ENCODE measurements around the gene KRT83. TPM values are rescaled to one million over a fixed set of nuclear protein-coding genes. Genes with fewer than 3 reads are reported as not detected.
"Not testable (repeated sequence)": the region's sequence is repeated elsewhere in the genome, so short reads cannot be mapped to it uniquely, and the experiment has no call there.

The KRT83 gene
- total and polyA plus RNA-seq, 9 donors = not detected

DNA sequence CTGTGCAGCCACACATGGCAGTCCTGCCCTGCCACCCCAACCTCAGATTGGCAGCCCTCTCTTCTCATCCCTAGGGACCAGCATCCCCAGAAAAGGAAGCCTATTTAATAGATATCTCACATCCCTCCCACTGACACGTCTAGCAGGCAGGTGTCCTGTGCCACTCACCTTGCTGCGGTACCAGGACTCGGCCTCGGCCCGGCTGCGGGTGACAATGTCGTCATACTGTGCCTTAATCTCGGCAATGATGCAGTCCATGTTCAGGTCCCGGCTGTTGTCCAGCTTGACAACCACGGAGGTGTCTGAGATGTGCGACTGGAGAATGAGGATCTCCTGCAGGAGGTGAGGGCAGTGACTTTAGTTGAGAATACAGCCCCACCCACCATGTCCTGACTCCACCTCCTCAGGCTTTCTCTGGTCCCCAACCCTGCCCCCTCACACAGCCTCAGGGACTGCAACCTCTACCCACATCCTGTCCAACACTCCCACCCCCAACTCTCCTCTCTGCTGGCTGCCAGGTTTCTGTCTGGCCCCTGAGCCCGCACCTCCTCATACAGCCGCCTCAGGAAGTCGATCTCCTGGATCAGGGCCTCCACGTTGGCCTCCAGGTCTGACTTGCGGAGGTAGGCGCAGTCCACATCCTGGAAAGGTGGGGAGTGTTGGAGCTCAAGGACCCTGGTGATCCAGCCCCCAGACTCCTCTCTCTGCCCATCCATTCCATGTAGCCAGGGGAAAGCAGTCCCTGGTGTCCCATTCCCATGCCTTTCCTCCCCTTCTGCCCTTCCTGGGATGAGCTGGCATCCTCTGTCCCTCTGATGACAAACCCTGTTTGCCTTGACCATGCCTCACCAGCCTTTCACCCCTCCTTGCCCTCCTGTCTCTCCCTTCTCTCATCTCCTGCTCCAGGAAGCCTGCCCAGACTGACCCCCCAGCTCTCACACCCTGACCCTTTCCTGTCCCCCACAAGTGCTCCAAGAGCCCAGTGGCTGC, 33.1 kb downstream of the KRT83 start:
- DNase-seq; H3K9me3 ChIP-seq (replicated peaks; ENCODE audit: control insufficient read depth, low read depth, low read length); H3K27ac ChIP-seq (ENCODE audit: low read length); H3K4me1 ChIP-seq (ENCODE audit: control insufficient read depth, insufficient read depth, low read length); H3K36me3 ChIP-seq (ENCODE audit: control insufficient read depth, insufficient read depth, low read length); H3K4me3 ChIP-seq (ENCODE audit: low read length): not testable (repeated sequence)
- H3K27me3 ChIP-seq (ENCODE audit: control insufficient read depth, insufficient read depth, low read length) = peaks cover 13% of the 10 kb centered on the region
- no CpG with 5 or more reads among the region's 17 CpGs for WGBS (ENCODE audit: insufficient coverage)

DNA sequence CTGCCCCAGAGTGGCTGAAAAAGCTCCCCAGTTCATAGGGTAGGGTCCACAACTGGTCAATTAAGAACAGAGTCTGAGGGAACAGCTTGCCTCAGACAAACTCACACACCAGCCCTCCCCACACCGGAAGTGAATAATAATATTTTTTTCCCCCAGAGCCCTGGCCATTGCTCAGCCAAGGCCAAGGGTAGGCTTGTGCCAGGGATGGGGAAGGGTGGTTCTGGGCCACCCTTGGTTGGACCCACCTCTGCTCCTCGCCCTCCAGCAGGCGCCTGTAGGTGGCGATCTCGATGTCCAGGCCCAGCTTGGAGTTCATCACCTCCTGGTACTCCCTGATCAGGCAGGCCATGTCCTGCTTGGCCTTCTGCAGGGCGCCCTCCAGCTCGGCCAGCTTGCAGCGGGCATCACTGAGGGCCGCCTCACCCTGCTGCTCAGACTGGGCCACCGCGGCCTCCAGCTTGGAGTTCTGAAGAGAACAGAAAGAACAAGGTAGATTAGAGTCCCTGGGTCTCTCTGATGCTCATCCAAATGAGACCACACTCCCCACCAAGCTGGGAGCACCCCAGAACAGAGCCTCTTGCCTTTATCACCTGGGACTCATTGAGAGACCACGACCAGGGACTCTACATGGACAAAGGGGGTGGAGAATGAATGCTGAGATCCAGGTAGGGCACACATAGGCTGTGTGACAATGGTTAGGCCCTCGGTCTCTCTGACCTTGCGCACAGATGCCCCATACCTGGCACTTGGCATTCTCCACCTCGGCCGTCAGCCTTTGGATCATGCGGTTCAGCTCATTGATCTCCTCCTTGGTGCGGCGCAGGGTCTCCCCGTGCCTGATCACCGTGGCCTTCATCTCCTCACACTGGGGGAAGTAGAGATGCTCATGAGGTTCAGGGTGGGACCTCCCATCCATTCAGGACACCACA, 34.1 kb downstream of the KRT83 start:
- not testable (repeated sequence) for H3K4me1 ChIP-seq (ENCODE audit: control insufficient read depth, insufficient read depth, low read length); DNase-seq; H3K27ac ChIP-seq (ENCODE audit: low read length); H3K9me3 ChIP-seq (replicated peaks; ENCODE audit: control insufficient read depth, low read depth, low read length); H3K4me3 ChIP-seq (ENCODE audit: low read length); H3K36me3 ChIP-seq (ENCODE audit: control insufficient read depth, insufficient read depth, low read length)
- peaks cover 12% of the 10 kb centered on the region for H3K27me3 ChIP-seq (ENCODE audit: control insufficient read depth, insufficient read depth, low read length)
- no CpG with 5 or more reads among the region's 21 CpGs for WGBS (ENCODE audit: insufficient coverage)

DNA sequence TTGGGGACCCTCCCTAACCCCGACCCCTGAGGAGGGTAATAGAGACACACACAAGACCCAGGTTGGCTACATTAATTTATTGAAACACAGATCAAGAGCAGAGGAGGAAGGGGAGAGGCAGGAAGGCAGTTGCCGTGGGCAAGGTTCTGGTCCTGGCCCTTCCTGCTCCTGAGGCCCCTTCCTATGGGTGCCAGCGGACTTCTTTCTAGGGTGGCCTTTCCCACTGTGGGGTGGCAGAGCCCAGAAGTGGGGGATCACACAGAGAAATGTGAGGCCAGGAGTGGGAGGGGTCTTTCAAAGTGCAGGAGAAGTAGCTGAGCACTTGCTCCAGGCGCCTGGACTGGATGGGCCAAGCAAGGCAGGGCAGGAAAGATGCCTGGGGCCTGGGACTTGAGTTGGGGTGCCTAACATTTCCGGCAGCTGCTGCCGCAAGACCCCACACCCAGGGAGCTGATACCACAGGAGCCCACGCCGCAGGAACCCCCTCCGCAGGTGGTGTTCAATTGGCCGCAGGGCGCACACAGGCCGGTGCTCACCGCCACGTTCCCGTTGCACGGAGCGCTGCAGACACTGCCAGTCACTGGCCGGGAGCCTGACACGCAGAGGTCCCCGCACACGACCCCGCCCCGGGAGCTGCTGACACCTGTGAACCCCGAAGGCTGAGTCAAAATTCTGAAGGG, 35.2 kb downstream of the KRT83 start:
- Histone ChIP-seq H3K9me3 (replicated peaks; ENCODE audit: control insufficient read depth, low read depth, low read length) (no peaks in the 10 kb centered on the region), H3K4me1 (ENCODE audit: control insufficient read depth, insufficient read depth, low read length) (peaks cover 4% of the 10 kb centered on the region), H3K36me3 (ENCODE audit: control insufficient read depth, insufficient read depth, low read length) (no peaks in the 10 kb centered on the region), H3K27me3 (ENCODE audit: control insufficient read depth, insufficient read depth, low read length) (peaks cover 7% of the 10 kb centered on the region), H3K4me3 (ENCODE audit: low read length) (no peak overlapping the region), H3K27ac (ENCODE audit: low read length) (no peak overlapping the region)
- no peak for DNase-seq
- 87% methylated on average over 22 of the region's 24 CpGs for WGBS (ENCODE audit: insufficient coverage)

DNA sequence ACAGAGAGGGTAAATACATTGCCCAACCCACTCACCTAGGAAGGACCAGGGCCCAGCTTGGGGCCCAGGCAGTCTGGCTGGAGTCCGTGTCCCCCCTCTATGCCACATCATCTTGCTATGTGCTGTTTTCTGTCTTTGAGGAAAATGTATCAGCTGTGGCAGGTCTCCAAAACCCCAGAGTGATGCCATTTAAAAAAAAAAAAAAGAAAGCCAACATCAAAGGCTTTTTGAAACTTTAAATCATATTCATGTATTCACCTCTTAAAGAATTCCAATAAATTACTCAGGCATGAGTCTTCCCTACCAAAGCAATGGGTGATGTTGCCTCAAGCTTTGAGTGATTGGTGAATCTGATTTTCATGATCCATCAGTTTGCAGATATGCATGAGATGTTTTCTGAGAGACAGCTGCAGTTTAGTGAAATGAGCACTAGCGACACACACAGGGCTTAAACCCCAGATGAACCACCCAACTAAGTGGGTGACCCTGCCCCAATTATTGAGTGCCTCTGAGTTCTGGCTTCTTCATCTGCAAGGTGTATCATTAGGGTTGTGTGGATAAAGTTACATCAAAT, 35.9 kb downstream of the KRT83 start:
- no CpG with 5 or more reads among the region's 2 CpGs for WGBS (ENCODE audit: insufficient coverage)
- Histone ChIP-seq H3K9me3 (replicated peaks; ENCODE audit: control insufficient read depth, low read depth, low read length) (no peaks in the 10 kb centered on the region), H3K36me3 (ENCODE audit: control insufficient read depth, insufficient read depth, low read length) (no peaks in the 10 kb centered on the region), H3K4me1 (ENCODE audit: control insufficient read depth, insufficient read depth, low read length) (peaks cover 12% of the 10 kb centered on the region), H3K4me3 (ENCODE audit: low read length) (no peak overlapping the region), H3K27ac (ENCODE audit: low read length) (no peak overlapping the region), H3K27me3 (ENCODE audit: control insufficient read depth, insufficient read depth, low read length) (peaks cover 7% of the 10 kb centered on the region)
- no peak for DNase-seq

DNA sequence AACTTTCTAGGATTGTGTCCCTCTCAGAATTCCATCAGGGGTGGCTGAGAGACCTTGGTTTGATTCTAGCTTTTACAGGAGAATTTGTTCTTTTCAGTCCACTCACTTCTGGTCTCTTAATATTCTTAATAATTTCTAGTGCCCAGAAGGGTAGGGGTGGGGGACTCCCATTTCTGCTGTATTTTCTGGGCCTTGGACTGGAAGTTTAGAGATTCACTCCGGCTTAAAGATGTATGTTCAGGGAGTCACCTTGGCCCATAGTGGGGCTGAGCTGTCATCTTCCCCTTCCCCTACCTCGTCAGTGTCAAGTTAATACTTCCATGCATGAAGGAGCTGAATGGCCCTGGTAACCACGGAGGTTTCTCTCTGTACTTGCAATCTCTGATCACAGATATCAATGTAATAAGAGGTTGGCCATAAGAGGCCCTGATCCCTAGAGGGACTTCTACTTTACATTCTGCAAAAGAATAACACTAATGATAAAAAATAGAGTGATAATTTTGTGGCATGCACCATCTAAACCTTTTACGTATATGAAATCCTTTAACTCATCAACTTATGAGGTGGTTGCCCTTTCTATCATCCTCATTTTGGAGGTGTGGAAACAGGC, 36.5 kb downstream of the KRT83 start:
- H3K4me3 ChIP-seq (ENCODE audit: low read length) = no peak overlapping the region
- no peak overlapping the region for H3K27ac ChIP-seq (ENCODE audit: low read length)
- peaks cover 16% of the 10 kb centered on the region for H3K4me1 ChIP-seq (ENCODE audit: control insufficient read depth, insufficient read depth, low read length)
- no CpG with 5 or more reads among the region's 4 CpGs for WGBS (ENCODE audit: insufficient coverage)
- no peaks in the 10 kb centered on the region for H3K36me3 ChIP-seq (ENCODE audit: control insufficient read depth, insufficient read depth, low read length)
- H3K9me3 ChIP-seq (replicated peaks; ENCODE audit: control insufficient read depth, low read depth, low read length) = no peaks in the 10 kb centered on the region
- no peak for DNase-seq
- H3K27me3 ChIP-seq (ENCODE audit: control insufficient read depth, insufficient read depth, low read length) = peaks cover 7% of the 10 kb centered on the region

DNA sequence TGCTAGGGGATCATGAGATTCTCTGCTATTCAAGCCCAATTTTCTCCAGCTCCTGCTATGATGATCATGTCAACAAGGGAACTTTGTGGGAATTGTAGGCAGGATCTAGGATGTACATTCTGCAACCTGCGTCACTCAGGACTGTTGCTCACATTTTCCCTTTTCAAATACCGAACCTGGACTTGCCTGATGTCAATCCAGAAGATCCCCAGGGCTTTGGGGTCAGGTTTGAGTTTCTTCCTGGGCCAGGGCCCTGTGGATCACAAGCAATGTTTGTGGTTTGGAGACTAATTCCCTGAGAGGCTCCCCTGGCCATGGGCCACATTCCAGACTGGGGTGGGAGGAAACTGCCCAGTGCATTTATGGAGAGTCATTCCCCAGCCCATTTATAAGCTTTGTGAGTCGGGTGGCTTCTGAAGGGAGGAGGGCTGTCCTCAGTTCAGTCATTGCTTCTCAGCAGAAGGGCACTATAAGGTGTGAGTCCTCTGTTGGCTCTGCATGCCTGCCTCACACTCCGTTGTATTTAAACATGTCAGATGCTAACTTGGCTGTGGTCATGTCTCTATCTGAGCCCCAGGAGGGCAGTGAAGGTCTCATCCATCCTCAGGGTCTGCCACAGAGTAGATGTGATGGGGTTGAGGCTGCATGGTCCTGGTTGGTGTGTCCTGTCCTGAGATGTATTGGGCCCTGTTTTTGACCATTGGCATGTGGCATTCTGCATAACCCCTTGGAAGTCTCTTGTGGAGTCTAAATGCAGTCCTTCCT, 40.2 kb downstream of the KRT83 start:
- H3K36me3 ChIP-seq (ENCODE audit: control insufficient read depth, insufficient read depth, low read length) = no peaks in the 10 kb centered on the region
- 60% methylated on average over 1 of the region's 4 CpGs for WGBS (ENCODE audit: insufficient coverage)
- no peaks in the 10 kb centered on the region for H3K9me3 ChIP-seq (replicated peaks; ENCODE audit: control insufficient read depth, low read depth, low read length)
- H3K4me3 ChIP-seq (ENCODE audit: low read length) = no peak overlapping the region
- H3K27me3 ChIP-seq (ENCODE audit: control insufficient read depth, insufficient read depth, low read length) = peaks cover 26% of the 10 kb centered on the region
- H3K27ac ChIP-seq (ENCODE audit: low read length) = no peak overlapping the region
- peak; percentile 39 for DNase-seq
- H3K4me1 ChIP-seq (ENCODE audit: control insufficient read depth, insufficient read depth, low read length) = peaks cover 29% of the 10 kb centered on the region

DNA sequence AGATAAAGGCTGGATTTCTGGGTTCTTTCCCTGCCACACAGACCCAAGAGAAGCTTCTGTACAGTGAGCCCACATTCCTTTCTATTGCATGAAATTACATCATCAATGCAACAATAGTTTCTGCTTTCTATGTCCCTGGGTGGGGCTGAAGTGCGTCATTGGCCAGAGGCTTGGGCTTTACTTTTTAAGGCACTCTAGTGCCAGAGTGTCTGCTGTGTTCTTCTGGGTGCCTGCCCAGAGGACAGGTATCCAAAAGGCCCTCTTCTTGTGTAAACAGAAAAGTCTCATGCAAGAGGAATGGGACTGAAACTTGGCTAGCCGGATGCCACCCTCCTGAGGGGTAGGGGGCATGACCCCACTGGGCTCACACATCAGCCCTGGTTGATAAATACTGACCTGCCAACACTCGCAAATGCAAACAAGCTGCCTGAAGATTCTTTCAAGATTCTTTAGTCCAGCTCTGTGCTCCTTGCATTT, 40.8 kb downstream of the KRT83 start:
- no peaks in the 10 kb centered on the region for H3K9me3 ChIP-seq (replicated peaks; ENCODE audit: control insufficient read depth, low read depth, low read length)
- DNase-seq = no peak
- H3K4me1 ChIP-seq (ENCODE audit: control insufficient read depth, insufficient read depth, low read length) = peaks cover 29% of the 10 kb centered on the region
- 55% methylated on average over 2 of the region's 3 CpGs for WGBS (ENCODE audit: insufficient coverage)
- no peak overlapping the region for H3K4me3 ChIP-seq (ENCODE audit: low read length)
- peaks cover 31% of the 10 kb centered on the region for H3K27me3 ChIP-seq (ENCODE audit: control insufficient read depth, insufficient read depth, low read length)
- no peaks in the 10 kb centered on the region for H3K36me3 ChIP-seq (ENCODE audit: control insufficient read depth, insufficient read depth, low read length)
- no peak overlapping the region for H3K27ac ChIP-seq (ENCODE audit: low read length)

DNA sequence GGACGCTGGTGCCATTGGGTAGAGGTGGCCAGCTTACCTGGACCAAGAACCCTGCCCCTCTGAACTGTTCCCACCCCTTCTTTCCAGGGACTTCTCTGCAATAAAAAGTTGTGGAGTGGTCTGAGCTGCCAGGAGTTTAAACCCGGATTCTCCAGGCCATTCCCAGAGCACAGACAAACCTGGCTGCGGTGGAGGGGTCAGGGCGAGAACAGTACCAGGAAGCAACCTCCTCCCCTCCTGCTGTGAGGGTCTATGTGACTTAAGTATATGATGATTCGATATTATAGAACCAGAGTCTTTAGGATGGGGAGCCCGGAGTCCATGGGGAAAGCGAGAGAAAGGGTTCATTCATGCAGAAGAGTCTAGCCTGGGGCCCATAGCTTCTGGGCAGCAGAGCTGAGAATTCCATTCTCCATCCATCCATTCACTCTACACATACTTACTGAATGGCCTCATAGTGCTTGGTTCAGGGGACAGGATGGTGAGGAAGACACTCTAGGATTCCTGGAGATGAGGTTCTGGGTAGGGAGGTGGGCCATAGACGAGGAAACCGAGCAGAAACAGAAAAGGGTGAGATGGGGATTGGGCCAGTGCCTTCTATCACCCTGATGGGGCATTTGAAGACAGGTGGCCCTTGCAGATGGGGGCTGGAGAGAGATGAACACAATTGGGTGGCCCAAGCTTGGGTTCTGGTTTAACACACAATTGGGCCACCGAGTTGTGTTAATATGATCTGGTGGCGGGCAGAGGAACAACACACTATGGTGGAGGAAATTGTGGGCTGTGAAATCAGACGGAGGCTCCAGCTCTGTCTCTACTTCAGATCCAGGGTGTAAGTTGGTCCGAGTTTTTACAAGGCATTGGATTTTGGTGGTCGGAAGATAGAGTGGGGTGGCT, 41.5 kb downstream of the KRT83 start:
- Histone ChIP-seq H3K4me3 (ENCODE audit: low read length) (no peak overlapping the region), H3K4me1 (ENCODE audit: control insufficient read depth, insufficient read depth, low read length) (peaks cover 29% of the 10 kb centered on the region), H3K27ac (ENCODE audit: low read length) (no peak overlapping the region), H3K9me3 (replicated peaks; ENCODE audit: control insufficient read depth, low read depth, low read length) (no peaks in the 10 kb centered on the region), H3K27me3 (ENCODE audit: control insufficient read depth, insufficient read depth, low read length) (peaks cover 36% of the 10 kb centered on the region), H3K36me3 (ENCODE audit: control insufficient read depth, insufficient read depth, low read length) (no peaks in the 10 kb centered on the region)
- 97% methylated on average over 5 of the region's 14 CpGs for WGBS (ENCODE audit: insufficient coverage)
- DNase-seq = no peak
